Transverse colon (tissue), 4 donors: Measurements from ENCODE around the gene CDON. TPM values are rescaled to one million over a fixed set of nuclear protein-coding genes. Genes with fewer than 3 reads are reported as not detected.
A peak's percentile ranks its signal among the peaks of the same experiment; 100 is the strongest.

ENCODE experiments used
- DNase-seq: peaks from one replicate; pipeline ENCODE4 v3.0.0-alpha.2; 2019
- H3K27ac ChIP-seq, 4 donors: fragments of 200-600 bp; sonication (generic); 2 replicates each; pipeline ENCODE4 v1.5.1; 2016 to 2018; ENCODE audit warnings: inconsistent platforms in 4 of 4
- H3K27me3 ChIP-seq: fragments of 200-600 bp; sonication (generic); 2 replicates; pipeline ENCODE4 v1.5.1; 2017; ENCODE audit warnings: inconsistent platforms
- H3K36me3 ChIP-seq, 4 donors: fragments of 200-600 bp; sonication (generic); 2 replicates each; pipeline ENCODE4 v1.5.1; 2017 to 2019; ENCODE audit warnings: inconsistent platforms in 4 of 4
- H3K4me1 ChIP-seq, 4 donors: fragments of 200-600 bp; sonication (generic); 2 replicates each; pipeline ENCODE4 v1.5.1; 2017 to 2020; ENCODE audit warnings: inconsistent platforms in 4 of 4
- H3K4me3 ChIP-seq, 4 donors: fragments of 200-600 bp; sonication (generic); 1 replicate in 1 of 4; 2 replicates in 3 of 4; pipeline versions ENCODE4 v1.5.1 to v1.6.1; 2017 to 2019; ENCODE audit warnings: inconsistent platforms in 4 of 4
- H3K9me3 ChIP-seq, 2 donors: fragments of 200-600 bp; sonication (generic); 2 replicates each; pipeline ENCODE4 v1.5.1; 2017 to 2019; ENCODE audit warnings: inconsistent platforms in 2 of 2
- CTCF ChIP-seq, 5 experiments: fragments of 200-600 bp in 3 of 5; fragments of 450-650 bp in 2 of 5; sonication (generic) in 3 of 5; IDR thresholded peaks; 1 replicate in 2 of 5; 2 replicates in 3 of 5; pipeline ENCODE4 v1.5.1; 2016 to 2017; ENCODE audit warnings: antibody characterized with exemption in 5 of 5, inconsistent platforms in 3 of 5, mild to moderate bottlenecking in 2 of 5, moderate library complexity in 1 of 5
- EP300 ChIP-seq: sonication (generic); formaldehyde crosslinking; IDR thresholded peaks from one replicate; pipeline ENCODE4 v1.6.1; 2017; ENCODE audit warnings: antibody characterized with exemption, low read depth
- POLR2A ChIP-seq: fragments of 450-650 bp; IDR thresholded peaks from one replicate; pipeline ENCODE4 v1.6.1; 2016; ENCODE audit warnings: antibody characterized with exemption, mild to moderate bottlenecking, moderate library complexity
- POLR2AphosphoS5 ChIP-seq, 3 donors: sonication (generic); formaldehyde crosslinking; IDR thresholded peaks; one replicate each; pipeline ENCODE4 v1.6.1; 2016; ENCODE audit warnings: antibody characterized with exemption in 3 of 3
- WGBS, 2 donors: methylation state at CpG; one replicate each; pipeline ENCODE4 v1.1.5; 2018; ENCODE audit warnings: low coverage in 1 of 2; 5-methylcytosine and 5-hydroxymethylcytosine counted together
- in situ Hi-C, 4 donors: fragments of 200-750 bp; cut with MboI; loops; one replicate each; pipeline versions ENCODE4 v1.15.0 to v1.15.1; 2017; ENCODE audit warnings: low sequenced_read_pairs in 3 of 4, low pct_ligation_motif_present in 1 of 4, low pct_unique_long_range_greater_than_20kb in 1 of 4
- intact Hi-C: fragments of 100-400 bp; cut with DNase I; formaldehyde crosslinking; loops from one replicate; pipeline ENCODE4 v1.15.1; 2023; ENCODE audit warnings: low total_unique reads
- total RNA-seq, 4 donors: library from RNA; depleted of rRNA; stranded (reverse); fragments of >200 nt; gene quantifications; one replicate each; pipeline ENCODE4 v1.1.0, GENCODE V29; 2016

CDON gene
- total RNA-seq, 4 donors from 2014 or later: 7.6 to 31.0 (median 9.9) TPM

GRCh38 chr11:126024123-126024522, 38.5 kb downstream of the CDON start:
- in situ Hi-C loops: no loop called here

GRCh38 chr11:126012852-126013251, 49.8 kb downstream of the CDON start:
- intact Hi-C loops: no loop called here
- H3K4me3 ChIP-seq: no peak overlapping the region
- no peak overlapping the region for H3K27ac ChIP-seq
- TF ChIP-seq CTCF (IDR thresholded peaks at IDR 0.05) (no peak), POLR2A (no peak), POLR2AphosphoS5 (IDR thresholded peaks at IDR 0.05) (no peak), EP300 (no peak)
- in situ Hi-C loops: no loop called here
- no peaks in the 10 kb centered on the region for H3K36me3 ChIP-seq
- WGBS, 2 donors: 95 to 100% methylated on average over 2 of the region's 2 CpGs
- DNase-seq: no peak
- H3K9me3 ChIP-seq: no peaks in the 10 kb centered on the region
- no peaks in the 10 kb centered on the region for H3K4me1 ChIP-seq
- no peaks in the 10 kb centered on the region for H3K27me3 ChIP-seq

More at GRCh38 chr11:126024123-126024522, 38.5 kb downstream of the CDON start:
- Histone ChIP-seq H3K9me3 (no peaks in the 10 kb centered on the region), H3K4me1 (peaks cover 0 to 5% (median 3%) of the 10 kb centered on the region in 4 donors), H3K27ac (peak overlapping the region; percentile 42 to 80 (median 66)), H3K4me3 (no peak overlapping the region), H3K36me3 (no peaks in the 10 kb centered on the region), H3K27me3 (peaks cover 1% of the 10 kb centered on the region)
- TF ChIP-seq POLR2AphosphoS5 (IDR thresholded peaks at IDR 0.05) (peak; percentile 59 to 79 (median 61)), CTCF (IDR thresholded peaks at IDR 0.05) (no peak)
- no peak for DNase-seq
- WGBS, 2 donors: 75 to 85% methylated on average over 5 of the region's 5 CpGs
- intact Hi-C loops: no loop called here

- H3K27me3 ChIP-seq: no peaks in the 10 kb centered on the region
- no peak overlapping the region for H3K4me3 ChIP-seq
- in situ Hi-C loops: no loop called here
- WGBS, 2 donors: 87 to 89% methylated on average over 4 of the region's 4 CpGs
- no peak for TF ChIP-seq CTCF (IDR thresholded peaks at IDR 0.05)
- TF ChIP-seq EP300: no peak
- TF ChIP-seq POLR2AphosphoS5 (IDR thresholded peaks at IDR 0.05): no peak
- no peak for TF ChIP-seq POLR2A
- no peak for DNase-seq
- H3K27ac ChIP-seq: no peak overlapping the region
- H3K4me1 ChIP-seq: peaks cover 0 to 10% (median 4%) of the 10 kb centered on the region in 4 donors
- intact Hi-C loops: no loop called here
- H3K36me3 ChIP-seq: no peaks in the 10 kb centered on the region
- H3K9me3 ChIP-seq: no peaks in the 10 kb centered on the region
These were observed 50.9 kb downstream of the CDON start for GRCh38 chr11:126011754-126012153.

GRCh38 chr11:126011265-126011664, 51.4 kb downstream of the CDON start:
- intact Hi-C loops: no loop called here
- TF ChIP-seq POLR2A (no peak), CTCF (IDR thresholded peaks at IDR 0.05) (no peak), POLR2AphosphoS5 (IDR thresholded peaks at IDR 0.05) (no peak), EP300 (no peak)
- no peaks in the 10 kb centered on the region for H3K27me3 ChIP-seq
- H3K9me3 ChIP-seq: no peaks in the 10 kb centered on the region
- no peaks in the 10 kb centered on the region for H3K36me3 ChIP-seq
- 65 to 77% methylated on average over 3 of the region's 3 CpGs for WGBS, 2 donors
- H3K4me1 ChIP-seq: peaks cover 0 to 13% (median 4%) of the 10 kb centered on the region in 4 donors
- H3K4me3 ChIP-seq: no peak overlapping the region
- no peak overlapping the region for H3K27ac ChIP-seq
- in situ Hi-C loops: no loop called here
- DNase-seq: no peak
